ENCODE measurements around the gene PLBD2.

- TF ChIP-seq CTCF (conservative IDR thresholded peaks at IDR 0.05 in 1 of 2, IDR thresholded peaks at IDR 0.05 in 1 of 2; ENCODE audit: low read depth in 1 of 2, low read length in 2 of 2) = no peak
- no peak for TF ChIP-seq EZH2 (IDR thresholded peaks at IDR 0.05; ENCODE audit: low read length, missing control alignments)
Measured at GRCh38 chr12:113409462-113410124, 51.2 kb downstream of the PLBD2 start.
